A549 (cell line): Measurements from ENCODE around the gene RBM27. TPM values are rescaled to one million over a fixed set of nuclear protein-coding genes. Genes with fewer than 3 reads are reported as not detected.
A peak's percentile ranks its signal among the peaks of the same experiment; 100 is the strongest.

Source experiments
- ATAC-seq, 2 experiments: fragments of 200-7000 bp in 1 of 2; fragments of >200 bp in 1 of 2; cut with Nextera tagmentation in 1 of 2; cut with Tn5 transposase in 1 of 2; 3 replicates each; pipeline versions ENCODE4 v1.8.0 to v1.9.1; 2018 to 2020; ENCODE audit warnings: mild to moderate bottlenecking in 1 of 2, moderate library complexity in 1 of 2
- CTCF ChIA-PET: fragments of 300-600 bp; sonication (Branson Sonifier 250); formaldehyde crosslinking; extraction: SDS; loops from one replicate; lab custom pipeline; 2021; ENCODE audit warnings: antibody characterized with exemption, inconsistent platforms; lab: Yijun Ruan, JAX
- POLR2A ChIA-PET: fragments of 350-600 bp; formaldehyde crosslinking; extraction: SDS; loops from one replicate; lab custom pipeline; 2021; ENCODE audit warnings: antibody characterized with exemption, inconsistent platforms; lab: Yijun Ruan, JAX
- DNase-seq, 2 experiments: peaks; one replicate each; pipeline versions ENCODE4 v3.0.0 to v3.0.0-alpha.2; 2011 to 2016; ENCODE audit warnings: low read depth in 1 of 2, low spot score in 1 of 2
- FAIRE-seq: peaks from 2 replicates; lab custom pipeline; 2011; peaks lifted over from hg19 to GRCh38; lab: Jason Lieb, UNC
- H3K27ac ChIP-seq, 2 experiments: fragments of >200 bp; sonication (Bioruptor Twin); formaldehyde crosslinking; 3 replicates each; pipeline ENCODE4 v1.5.1; 2016 to 2017
- H3K4me1 ChIP-seq: fragments of >200 bp; sonication (Bioruptor Twin); formaldehyde crosslinking; 3 replicates; pipeline ENCODE4 v1.6.1; 2016
- H3K4me2 ChIP-seq: fragments of >200 bp; sonication (Bioruptor Twin); formaldehyde crosslinking; 3 replicates; pipeline ENCODE4 v1.6.1; 2016
- H3K4me3 ChIP-seq: fragments of >200 bp; sonication (Bioruptor Twin); formaldehyde crosslinking; 3 replicates; pipeline ENCODE4 v1.5.1; 2016
- H3K9me3 ChIP-seq: fragments of >200 bp; sonication (Bioruptor Twin); formaldehyde crosslinking; 3 replicates; pipeline ENCODE4 v1.6.1; 2016
- EP300 ChIP-seq, 2 experiments: fragments of >200 bp; sonication (Bioruptor Twin); formaldehyde crosslinking; IDR thresholded peaks; 2 replicates in 1 of 2; 3 replicates in 1 of 2; pipeline ENCODE4 v1.6.1; 2016 to 2017
- FOSL2 ChIP-seq, 2 experiments: fragments of 450-650 bp in 1 of 2; fragments of >200 bp in 1 of 2; sonication (Bioruptor Twin) in 1 of 2; formaldehyde crosslinking; IDR thresholded peaks; 2 replicates each; pipeline versions ENCODE4 v1.5.0 to v1.6.1; 2016 to 2020; ENCODE audit warnings: mild to moderate bottlenecking in 1 of 2, moderate library complexity in 1 of 2
- FOXS1 ChIP-seq: fragments of 250-450 bp; sonication (Bioruptor Pico); IDR thresholded peaks from 2 replicates; pipeline ENCODE4 v1.5.0; 2020; ENCODE audit warnings: mild to moderate bottlenecking, moderate library complexity
- JUN ChIP-seq, 2 experiments: fragments of >200 bp; sonication (Bioruptor Twin); formaldehyde crosslinking; IDR thresholded peaks; 2 replicates in 1 of 2; 3 replicates in 1 of 2; pipeline ENCODE4 v1.6.1; 2016 to 2017
- KDM1A ChIP-seq: fragments of 200-600 bp; sonication (generic); IDR thresholded peaks from 2 replicates; pipeline ENCODE4 v1.6.1; 2016; ENCODE audit warnings: low read depth, mild to moderate bottlenecking
- KDM5A ChIP-seq: fragments of 200-600 bp; sonication (generic); IDR thresholded peaks from 2 replicates; pipeline ENCODE4 v1.6.1; 2016; ENCODE audit warnings: antibody characterized with exemption, mild to moderate bottlenecking
- PHF8 ChIP-seq: fragments of 200-600 bp; sonication (generic); IDR thresholded peaks from 2 replicates; pipeline ENCODE4 v1.6.1; 2016; ENCODE audit warnings: low read depth, mild to moderate bottlenecking, antibody characterized with exemption, moderate library complexity, borderline replicate concordance
- POLR2A ChIP-seq: IDR thresholded peaks from 2 replicates; pipeline ENCODE4 v1.6.1; 2012; ENCODE audit warnings: mild to moderate bottlenecking, low read length
- RNF2 ChIP-seq: fragments of 200-600 bp; sonication (generic); IDR thresholded peaks from 2 replicates; pipeline ENCODE4 v1.6.1; 2016; ENCODE audit warnings: low read depth, mild to moderate bottlenecking, antibody characterized with exemption, moderate library complexity, borderline replicate concordance
- TP53 ChIP-seq: fragments of 250-450 bp; sonication (Bioruptor Pico); IDR thresholded peaks from 2 replicates; pipeline ENCODE4 v1.5.0; 2021; ENCODE audit warnings: mild to moderate bottlenecking, moderate library complexity
- WGBS: methylation state at CpG from one replicate; pipeline ENCODE4 v1.1.6; 2017; ENCODE audit errors: missing lambda C conversion rate; 5-methylcytosine and 5-hydroxymethylcytosine counted together
- polyA plus RNA-seq, 4 experiments: library from polyadenylated mRNA; depleted of rRNA in 3 of 4; stranded (reverse); fragments of >200 nt; fragmentation: RNase III in 1 of 4; extraction: RNeasy Plus Mini Kit Qiagen cat#74134 plus additional on column Dnase treatment in 1 of 4; gene quantifications; 2 replicates in 3 of 4; 3 replicates in 1 of 4; pipeline ENCODE4 v1.2.3, GENCODE V29; 2011 to 2017
- TF ChIP-seq, protein P1 (sequence below): IDR thresholded peaks from 2 replicates; pipeline ENCODE4 v1.6.1; 2012
- TF ChIP-seq, protein P2 (sequence below): fragments of 250-450 bp; sonication (Bioruptor Pico); IDR thresholded peaks from 2 replicates; pipeline ENCODE4 v1.5.0; 2021; ENCODE audit warnings: mild to moderate bottlenecking, moderate library complexity, borderline replicate concordance
- TF ChIP-seq, protein P3 (sequence below): IDR thresholded peaks from 2 replicates; pipeline ENCODE4 v1.6.1; 2012; ENCODE audit warnings: low read depth, borderline replicate concordance
- TF ChIP-seq, protein P4 (sequence below): fragments of 250-450 bp; sonication (Bioruptor Pico); IDR thresholded peaks from 2 replicates; pipeline ENCODE4 v1.5.0; 2020; ENCODE audit warnings: low read depth, mild to moderate bottlenecking, moderate library complexity
- TF ChIP-seq, protein P5 (sequence below): fragments of >200 bp; sonication (Bioruptor Twin); formaldehyde crosslinking; IDR thresholded peaks from 3 replicates; pipeline ENCODE4 v1.5.1; 2016
- TF ChIP-seq, protein P6 (sequence below): IDR thresholded peaks from 2 replicates; pipeline ENCODE4 v1.6.1; 2012

Gene RBM27
- polyA plus RNA-seq, 2 of the 4 experiments (the other 2 are of a cell fraction): 13.3 to 27.4 TPM

DNA sequence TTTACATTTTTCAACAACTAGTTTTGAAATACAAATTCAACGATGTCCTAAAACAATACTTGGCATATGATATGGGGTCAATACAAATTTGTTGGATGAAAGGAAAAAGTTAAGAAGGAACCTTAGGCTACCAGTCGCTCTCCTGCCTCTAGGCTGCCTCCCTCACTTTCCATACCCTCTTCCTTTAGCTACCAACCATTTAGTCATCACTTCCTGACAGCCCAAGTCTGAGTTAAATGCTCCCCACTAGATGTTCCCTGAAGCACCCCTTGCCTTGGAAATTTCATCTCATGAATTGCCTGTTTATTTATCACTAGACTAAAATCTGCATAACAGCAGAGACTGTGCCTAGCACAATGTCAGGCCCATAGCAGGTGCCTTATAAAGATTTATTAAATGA is 18.2 kb upstream of the RBM27 start:
- no peak for ATAC-seq
- peaks cover 15% of the 10 kb centered on the region; the same call in 2 of the 3 replicates for H3K4me1 ChIP-seq
- TF ChIP-seq KDM1A (no peak), KDM5A (no peak), PHF8 (no peak), FOXS1 (CRISPR knock-in tag) (no peak), EP300 (IDR thresholded peaks at IDR 0.05) (no peak), RNF2 (no peak), FOSL2 (IDR thresholded peaks at IDR 0.05) (no peak), FOSL2 (CRISPR knock-in tag; IDR thresholded peaks at IDR 0.05) (no peak), JUN (IDR thresholded peaks at IDR 0.05) (no peak), TP53 (CRISPR knock-in tag) (no peak), POLR2A (no peak)
- TF ChIP-seq, protein P1, sequence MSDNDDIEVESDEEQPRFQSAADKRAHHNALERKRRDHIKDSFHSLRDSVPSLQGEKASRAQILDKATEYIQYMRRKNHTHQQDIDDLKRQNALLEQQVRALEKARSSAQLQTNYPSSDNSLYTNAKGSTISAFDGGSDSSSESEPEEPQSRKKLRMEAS: no peak
- TF ChIP-seq, protein P2, sequence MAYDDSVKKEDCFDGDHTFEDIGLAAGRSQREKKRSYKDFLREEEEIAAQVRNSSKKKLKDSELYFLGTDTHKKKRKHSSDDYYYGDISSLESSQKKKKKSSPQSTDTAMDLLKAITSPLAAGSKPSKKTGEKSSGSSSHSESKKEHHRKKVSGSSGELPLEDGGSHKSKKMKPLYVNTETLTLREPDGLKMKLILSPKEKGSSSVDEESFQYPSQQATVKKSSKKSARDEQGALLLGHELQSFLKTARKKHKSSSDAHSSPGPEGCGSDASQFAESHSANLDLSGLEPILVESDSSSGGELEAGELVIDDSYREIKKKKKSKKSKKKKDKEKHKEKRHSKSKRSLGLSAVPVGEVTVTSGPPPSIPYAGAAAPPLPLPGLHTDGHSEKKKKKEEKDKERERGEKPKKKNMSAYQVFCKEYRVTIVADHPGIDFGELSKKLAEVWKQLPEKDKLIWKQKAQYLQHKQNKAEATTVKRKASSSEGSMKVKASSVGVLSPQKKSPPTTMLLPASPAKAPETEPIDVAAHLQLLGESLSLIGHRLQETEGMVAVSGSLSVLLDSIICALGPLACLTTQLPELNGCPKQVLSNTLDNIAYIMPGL: no peak
- TF ChIP-seq, protein P3, sequence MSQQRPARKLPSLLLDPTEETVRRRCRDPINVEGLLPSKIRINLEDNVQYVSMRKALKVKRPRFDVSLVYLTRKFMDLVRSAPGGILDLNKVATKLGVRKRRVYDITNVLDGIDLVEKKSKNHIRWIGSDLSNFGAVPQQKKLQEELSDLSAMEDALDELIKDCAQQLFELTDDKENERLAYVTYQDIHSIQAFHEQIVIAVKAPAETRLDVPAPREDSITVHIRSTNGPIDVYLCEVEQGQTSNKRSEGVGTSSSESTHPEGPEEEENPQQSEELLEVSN: no peak
- TF ChIP-seq, protein P4, sequence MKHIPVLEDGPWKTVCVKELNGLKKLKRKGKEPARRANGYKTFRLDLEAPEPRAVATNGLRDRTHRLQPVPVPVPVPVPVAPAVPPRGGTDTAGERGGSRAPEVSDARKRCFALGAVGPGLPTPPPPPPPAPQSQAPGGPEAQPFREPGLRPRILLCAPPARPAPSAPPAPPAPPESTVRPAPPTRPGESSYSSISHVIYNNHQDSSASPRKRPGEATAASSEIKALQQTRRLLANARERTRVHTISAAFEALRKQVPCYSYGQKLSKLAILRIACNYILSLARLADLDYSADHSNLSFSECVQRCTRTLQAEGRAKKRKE (CRISPR knock-in tag): no peak
- TF ChIP-seq, protein P5, sequence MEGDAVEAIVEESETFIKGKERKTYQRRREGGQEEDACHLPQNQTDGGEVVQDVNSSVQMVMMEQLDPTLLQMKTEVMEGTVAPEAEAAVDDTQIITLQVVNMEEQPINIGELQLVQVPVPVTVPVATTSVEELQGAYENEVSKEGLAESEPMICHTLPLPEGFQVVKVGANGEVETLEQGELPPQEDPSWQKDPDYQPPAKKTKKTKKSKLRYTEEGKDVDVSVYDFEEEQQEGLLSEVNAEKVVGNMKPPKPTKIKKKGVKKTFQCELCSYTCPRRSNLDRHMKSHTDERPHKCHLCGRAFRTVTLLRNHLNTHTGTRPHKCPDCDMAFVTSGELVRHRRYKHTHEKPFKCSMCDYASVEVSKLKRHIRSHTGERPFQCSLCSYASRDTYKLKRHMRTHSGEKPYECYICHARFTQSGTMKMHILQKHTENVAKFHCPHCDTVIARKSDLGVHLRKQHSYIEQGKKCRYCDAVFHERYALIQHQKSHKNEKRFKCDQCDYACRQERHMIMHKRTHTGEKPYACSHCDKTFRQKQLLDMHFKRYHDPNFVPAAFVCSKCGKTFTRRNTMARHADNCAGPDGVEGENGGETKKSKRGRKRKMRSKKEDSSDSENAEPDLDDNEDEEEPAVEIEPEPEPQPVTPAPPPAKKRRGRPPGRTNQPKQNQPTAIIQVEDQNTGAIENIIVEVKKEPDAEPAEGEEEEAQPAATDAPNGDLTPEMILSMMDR: no peak
- TF ChIP-seq, all 56 proteins: peak for 0
- Histone ChIP-seq H3K27ac (no peak overlapping the region), H3K4me3 (no peak overlapping the region), H3K4me2 (no peak overlapping the region), H3K9me3 (no peaks in the 10 kb centered on the region)
- ChIA-PET CTCF (interaction anchor here (0.6 to 1.5 kb wide), 3 partner anchors 27 to 213 kb away, joined by 3 read pairs; no protein-coding TSS in a partner anchor), POLR2A (interaction anchor here (1.0 kb wide), 1 partner anchor 18 kb away, joined by 3 read pairs; the partner anchor contains the start of gene RBM27)
- no peak for DNase-seq
- 52% methylated on average over 2 of the region's 2 CpGs for WGBS
- no peak for FAIRE-seq

DNA sequence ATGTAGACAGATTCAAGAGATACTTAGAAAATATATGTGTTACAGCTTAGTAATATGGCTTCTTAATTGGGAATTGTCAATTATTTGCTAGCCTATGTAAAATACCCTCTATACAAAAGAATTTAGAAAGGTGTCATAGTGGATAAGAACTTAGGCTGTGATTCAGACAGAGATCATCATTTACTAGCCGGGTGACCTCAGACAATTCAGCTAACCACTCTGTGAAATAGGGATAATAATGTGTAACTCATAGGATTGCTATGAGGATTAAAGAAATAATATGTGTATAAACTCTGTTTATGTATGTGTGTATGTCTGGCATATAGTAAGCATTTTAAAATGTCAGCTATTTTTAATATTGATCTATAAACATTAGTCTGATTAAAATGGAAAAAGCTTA is 15.0 kb upstream of the RBM27 start:
- Histone ChIP-seq H3K4me2 (no peak overlapping the region), H3K9me3 (no peaks in the 10 kb centered on the region)
- POLR2A ChIA-PET: interaction anchor here (1.9 kb wide), 1 partner anchor 15 kb away, joined by 5 read pairs; the partner anchor contains the start of gene RBM27
- CTCF ChIA-PET: no interaction called here
- peak; percentile 51 to 52; a peak in 4 of 6 replicates for ATAC-seq
- no peak for FAIRE-seq
- 0% methylated on average over 1 of the region's 1 CpG for WGBS
- TF ChIP-seq, protein P6, sequence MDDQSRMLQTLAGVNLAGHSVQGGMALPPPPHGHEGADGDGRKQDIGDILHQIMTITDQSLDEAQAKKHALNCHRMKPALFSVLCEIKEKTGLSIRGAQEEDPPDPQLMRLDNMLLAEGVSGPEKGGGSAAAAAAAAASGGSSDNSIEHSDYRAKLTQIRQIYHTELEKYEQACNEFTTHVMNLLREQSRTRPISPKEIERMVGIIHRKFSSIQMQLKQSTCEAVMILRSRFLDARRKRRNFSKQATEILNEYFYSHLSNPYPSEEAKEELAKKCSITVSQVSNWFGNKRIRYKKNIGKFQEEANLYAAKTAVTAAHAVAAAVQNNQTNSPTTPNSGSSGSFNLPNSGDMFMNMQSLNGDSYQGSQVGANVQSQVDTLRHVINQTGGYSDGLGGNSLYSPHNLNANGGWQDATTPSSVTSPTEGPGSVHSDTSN: no peak
- 0 out of 2 replicates have a peak, but pooled peaks have one; percentile 10 for TF ChIP-seq FOSL2 (IDR thresholded peaks at IDR 0.05)
- 0 out of 2 replicates have a peak, but pooled peaks have one; percentile 19 for TF ChIP-seq FOSL2 (CRISPR knock-in tag; IDR thresholded peaks at IDR 0.05)
- TF ChIP-seq, all 56 proteins: peak for 1
- Histone ChIP-seq H3K4me3 (no peak overlapping the region), H3K4me1 (0 out of 3 replicates have a peak, but pooled peaks cover 6% of the 10 kb centered on the region), H3K27ac (no peak overlapping the region)
- DNase-seq: no peak
